ENCODE data around the gene UTP15.

- TF ChIP-seq PATZ1 (CRISPR knock-in tag; IDR thresholded peaks at IDR 0.05; ENCODE audit: borderline replicate concordance) (no peak), ZNF70 (CRISPR knock-in tag; IDR thresholded peaks at IDR 0.05) (no peak), BACH2 (CRISPR knock-in tag; IDR thresholded peaks at IDR 0.05; ENCODE audit: borderline replicate concordance) (no peak), TSHZ2 (CRISPR knock-in tag; IDR thresholded peaks at IDR 0.05) (no peak), ZC3H10 (CRISPR knock-in tag; IDR thresholded peaks at IDR 0.05) (no peak), ESRRG (CRISPR knock-in tag; IDR thresholded peaks at IDR 0.05) (no peak), RARB (CRISPR knock-in tag; IDR thresholded peaks at IDR 0.05) (no peak), GLIS3 (CRISPR knock-in tag; IDR thresholded peaks at IDR 0.05) (no peak), PPARA (CRISPR knock-in tag; IDR thresholded peaks at IDR 0.05; ENCODE audit: borderline replicate concordance) (no peak), ZFP3 (CRISPR knock-in tag; IDR thresholded peaks at IDR 0.05) (no peak)
Measured at GRCh38 chr5:73587923-73588322, 22.4 kb downstream of the UTP15 start.

Measured in SK-N-SH treated with all-trans-retinoic acid at 6 μM for 48 hours (cell line).